ENCODE measurements around the gene USP30. TPM values are rescaled to one million over a fixed set of nuclear protein-coding genes. Genes with fewer than 3 reads are reported as not detected.
A peak's percentile ranks its signal among the peaks of the same experiment; 100 is the strongest.

The USP30 gene
- total RNA-seq, 1 donor from 2014 or later: 13.6 TPM

- Mint-ChIP-seq H3K36me3 (ENCODE audit: low read depth, unreplicated experiment) (peaks cover 12% of the 10 kb centered on the region), H3K27me3 (ENCODE audit: unreplicated experiment) (no peaks in the 10 kb centered on the region), H3K9me3 (ENCODE audit: unreplicated experiment) (no peaks in the 10 kb centered on the region), H3K4me3 (ENCODE audit: unreplicated experiment) (peak overlapping the region; percentile 94), H3K4me1 (ENCODE audit: unreplicated experiment) (peaks cover 5% of the 10 kb centered on the region), H3K27ac (ENCODE audit: unreplicated experiment) (no peak overlapping the region)
- no peak for TF ChIP-seq CTCF (IDR thresholded peaks at IDR 0.05; ENCODE audit: unreplicated experiment)
- DNase-seq (ENCODE audit: low spot score): no peak
Measured at GRCh38 chr12:109099431-109100020, 47.1 kb downstream of the USP30 start.

GRCh38 chr12:109100741-109101140 lies 48.4 kb downstream of the USP30 start:
- DNase-seq (ENCODE audit: low spot score): no peak
- peaks cover 5% of the 10 kb centered on the region for H3K4me1 Mint-ChIP-seq (ENCODE audit: unreplicated experiment)
- H3K27me3 Mint-ChIP-seq (ENCODE audit: unreplicated experiment): no peaks in the 10 kb centered on the region
- H3K36me3 Mint-ChIP-seq (ENCODE audit: low read depth, unreplicated experiment): peaks cover 22% of the 10 kb centered on the region
- no peak overlapping the region for H3K4me3 Mint-ChIP-seq (ENCODE audit: unreplicated experiment)
- no peak overlapping the region for H3K27ac Mint-ChIP-seq (ENCODE audit: unreplicated experiment)
- TF ChIP-seq CTCF (IDR thresholded peaks at IDR 0.05; ENCODE audit: unreplicated experiment): no peak
- H3K9me3 Mint-ChIP-seq (ENCODE audit: unreplicated experiment): no peaks in the 10 kb centered on the region

- Mint-ChIP-seq H3K4me3 (ENCODE audit: unreplicated experiment) (peak overlapping the region; percentile 51), H3K9me3 (ENCODE audit: unreplicated experiment) (no peaks in the 10 kb centered on the region), H3K4me1 (ENCODE audit: unreplicated experiment) (peaks cover 5% of the 10 kb centered on the region), H3K27ac (ENCODE audit: unreplicated experiment) (no peak overlapping the region), H3K27me3 (ENCODE audit: unreplicated experiment) (peaks cover 1% of the 10 kb centered on the region), H3K36me3 (ENCODE audit: low read depth, unreplicated experiment) (peaks cover 28% of the 10 kb centered on the region)
- DNase-seq (ENCODE audit: low spot score): no peak
- no peak for TF ChIP-seq CTCF (IDR thresholded peaks at IDR 0.05; ENCODE audit: unreplicated experiment)
Measured at GRCh38 chr12:109102491-109102890, 50.1 kb downstream of the USP30 start.

GRCh38 chr12:109105176-109105575 lies 52.8 kb downstream of the USP30 start:
- no peak overlapping the region for H3K27ac Mint-ChIP-seq (ENCODE audit: unreplicated experiment)
- no peaks in the 10 kb centered on the region for H3K9me3 Mint-ChIP-seq (ENCODE audit: unreplicated experiment)
- H3K4me3 Mint-ChIP-seq (ENCODE audit: unreplicated experiment): peak overlapping the region; percentile 21
- no peaks in the 10 kb centered on the region for H3K4me1 Mint-ChIP-seq (ENCODE audit: unreplicated experiment)
- no peak for TF ChIP-seq CTCF (IDR thresholded peaks at IDR 0.05; ENCODE audit: unreplicated experiment)
- no peak for DNase-seq (ENCODE audit: low spot score)
- peaks cover 32% of the 10 kb centered on the region for H3K36me3 Mint-ChIP-seq (ENCODE audit: low read depth, unreplicated experiment)
- H3K27me3 Mint-ChIP-seq (ENCODE audit: unreplicated experiment): peaks cover 1% of the 10 kb centered on the region

GRCh38 chr12:109109746-109110350 lies 57.5 kb downstream of the USP30 start:
- H3K4me3 Mint-ChIP-seq (ENCODE audit: unreplicated experiment): no peak overlapping the region
- H3K9me3 Mint-ChIP-seq (ENCODE audit: unreplicated experiment): no peaks in the 10 kb centered on the region
- no peak for DNase-seq (ENCODE audit: low spot score)
- peaks cover 3% of the 10 kb centered on the region for H3K4me1 Mint-ChIP-seq (ENCODE audit: unreplicated experiment)
- TF ChIP-seq CTCF (IDR thresholded peaks at IDR 0.05; ENCODE audit: unreplicated experiment): no peak
- peaks cover 4% of the 10 kb centered on the region for H3K27me3 Mint-ChIP-seq (ENCODE audit: unreplicated experiment)
- no peak overlapping the region for H3K27ac Mint-ChIP-seq (ENCODE audit: unreplicated experiment)
- peaks cover 18% of the 10 kb centered on the region for H3K36me3 Mint-ChIP-seq (ENCODE audit: low read depth, unreplicated experiment)
